ENCODE data around the gene ATG9B. TPM values are rescaled to one million over a fixed set of nuclear protein-coding genes. Genes with fewer than 3 reads are reported as not detected.

ATG9B gene
- total and polyA plus RNA-seq, 9 of the 15 experiments (the other 6 are each of a cell fraction or from before 2014, with no cell fraction given): 0.29 to 8.0 (median 2.1) TPM

DNA sequence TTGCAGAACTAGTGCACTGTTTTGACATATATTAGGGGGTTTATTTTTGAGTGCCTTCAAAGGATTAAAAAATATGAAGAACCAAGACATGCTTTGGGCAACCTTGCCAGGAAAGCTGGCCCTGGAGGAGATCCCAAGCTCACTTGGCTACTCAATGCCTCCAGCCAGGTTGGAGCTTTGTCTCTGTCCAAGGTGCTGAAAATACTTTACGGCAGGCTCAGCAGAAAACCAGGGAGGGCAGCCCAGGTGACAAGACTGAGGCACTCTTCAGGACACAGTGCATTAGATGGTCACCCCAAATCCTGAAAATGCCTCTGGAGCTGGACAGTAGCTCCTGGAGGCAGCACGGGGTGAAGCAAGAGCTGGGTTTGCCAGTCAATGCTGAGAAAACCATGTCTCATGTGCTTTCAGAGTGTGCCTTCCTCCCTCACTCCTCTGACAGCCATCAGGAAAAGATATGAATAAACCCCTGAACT is 40.4 kb downstream of the ATG9B start (continued):
- no peak for TF ChIP-seq CUX1 (CRISPR knock-in tag; IDR thresholded peaks at IDR 0.05)
- TF ChIP-seq THRA (IDR thresholded peaks at IDR 0.05): no peak
- peak; percentile 59; the same call in 1 of the 2 replicates for TF ChIP-seq SMAD4 (CRISPR knock-in tag; conservative IDR thresholded peaks at IDR 0.05)
- no peak for TF ChIP-seq KAT2B (IDR thresholded peaks at IDR 0.05; ENCODE audit: low read depth, low read length)
- peak; percentile 91; the same call in 1 of the 2 replicates for TF ChIP-seq PRMT5 (CRISPR knock-in tag; IDR thresholded peaks at IDR 0.05)
- TF ChIP-seq GATA2 (CRISPR knock-in tag; IDR thresholded peaks at IDR 0.05): peak; percentile 19; the same call in 1 of the 2 replicates
- TF ChIP-seq, protein P1, sequence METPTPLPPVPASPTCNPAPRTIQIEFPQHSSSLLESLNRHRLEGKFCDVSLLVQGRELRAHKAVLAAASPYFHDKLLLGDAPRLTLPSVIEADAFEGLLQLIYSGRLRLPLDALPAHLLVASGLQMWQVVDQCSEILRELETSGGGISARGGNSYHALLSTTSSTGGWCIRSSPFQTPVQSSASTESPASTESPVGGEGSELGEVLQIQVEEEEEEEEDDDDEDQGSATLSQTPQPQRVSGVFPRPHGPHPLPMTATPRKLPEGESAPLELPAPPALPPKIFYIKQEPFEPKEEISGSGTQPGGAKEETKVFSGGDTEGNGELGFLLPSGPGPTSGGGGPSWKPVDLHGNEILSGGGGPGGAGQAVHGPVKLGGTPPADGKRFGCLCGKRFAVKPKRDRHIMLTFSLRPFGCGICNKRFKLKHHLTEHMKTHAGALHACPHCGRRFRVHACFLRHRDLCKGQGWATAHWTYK (CRISPR knock-in tag; IDR thresholded peaks at IDR 0.05): 0 out of 2 replicates have a peak, but pooled peaks have one; percentile 45
- TF ChIP-seq RB1 (IDR thresholded peaks at IDR 0.05; ENCODE audit: low read depth): 0 out of 2 replicates have a peak, but pooled peaks have one; percentile 17
- no peak for TF ChIP-seq ZNF23 (CRISPR knock-in tag; IDR thresholded peaks at IDR 0.05)
- TF ChIP-seq ZNF695 (CRISPR knock-in tag; IDR thresholded peaks at IDR 0.05): no peak
- TF ChIP-seq ZNF197 (CRISPR knock-in tag; IDR thresholded peaks at IDR 0.05; ENCODE audit: low read depth): peak; percentile 83
- TF ChIP-seq ZNF134 (CRISPR knock-in tag; conservative IDR thresholded peaks at IDR 0.05): peak; percentile 32; the same call in 1 of the 2 replicates
- TF ChIP-seq TFAP4 (CRISPR knock-in tag; IDR thresholded peaks at IDR 0.05; ENCODE audit: borderline replicate concordance): peak; percentile 70
- TF ChIP-seq GATAD2B (IDR thresholded peaks at IDR 0.05; ENCODE audit: borderline replicate concordance): no peak
- no peak for TF ChIP-seq FOXM1 (IDR thresholded peaks at IDR 0.05; ENCODE audit: low read depth)
- TF ChIP-seq FOXM1 (CRISPR knock-in tag; IDR thresholded peaks at IDR 0.05; ENCODE audit: low read depth): 0 out of 2 replicates have a peak, but pooled peaks have one; percentile 40
- TF ChIP-seq ZFPM2 (CRISPR knock-in tag; IDR thresholded peaks at IDR 0.05): 0 out of 2 replicates have a peak, but pooled peaks have one; percentile 72
- TF ChIP-seq, protein P2, sequence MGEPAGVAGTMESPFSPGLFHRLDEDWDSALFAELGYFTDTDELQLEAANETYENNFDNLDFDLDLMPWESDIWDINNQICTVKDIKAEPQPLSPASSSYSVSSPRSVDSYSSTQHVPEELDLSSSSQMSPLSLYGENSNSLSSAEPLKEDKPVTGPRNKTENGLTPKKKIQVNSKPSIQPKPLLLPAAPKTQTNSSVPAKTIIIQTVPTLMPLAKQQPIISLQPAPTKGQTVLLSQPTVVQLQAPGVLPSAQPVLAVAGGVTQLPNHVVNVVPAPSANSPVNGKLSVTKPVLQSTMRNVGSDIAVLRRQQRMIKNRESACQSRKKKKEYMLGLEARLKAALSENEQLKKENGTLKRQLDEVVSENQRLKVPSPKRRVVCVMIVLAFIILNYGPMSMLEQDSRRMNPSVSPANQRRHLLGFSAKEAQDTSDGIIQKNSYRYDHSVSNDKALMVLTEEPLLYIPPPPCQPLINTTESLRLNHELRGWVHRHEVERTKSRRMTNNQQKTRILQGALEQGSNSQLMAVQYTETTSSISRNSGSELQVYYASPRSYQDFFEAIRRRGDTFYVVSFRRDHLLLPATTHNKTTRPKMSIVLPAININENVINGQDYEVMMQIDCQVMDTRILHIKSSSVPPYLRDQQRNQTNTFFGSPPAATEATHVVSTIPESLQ (CRISPR knock-in tag; IDR thresholded peaks at IDR 0.05): peak; percentile 89
